HepG2 (cell line): ENCODE results near the gene ATL2. TPM values are rescaled to one million over a fixed set of nuclear protein-coding genes. Genes with fewer than 3 reads are reported as not detected.

Source experiments
- ATF7-NPFF ChIP-seq: sonication (generic); formaldehyde crosslinking; IDR thresholded peaks from 2 replicates; pipeline ENCODE4 v1.8.1; 2023; ENCODE audit warnings: mild to moderate bottlenecking, low read depth, missing genetic modification reagents, moderate library complexity
- GZF1 ChIP-seq: sonication (generic); formaldehyde crosslinking; IDR thresholded peaks from 2 replicates; pipeline ENCODE4 v1.5.1; 2020; ENCODE audit warnings: mild to moderate bottlenecking, missing genetic modification reagents
- HNF4G ChIP-seq, 2 experiments: sonication (generic) in 1 of 2; formaldehyde crosslinking in 1 of 2; IDR thresholded peaks; 2 replicates each; pipeline versions ENCODE4 v1.4.0 to v1.6.1; 2011 to 2020; ENCODE audit warnings: borderline replicate concordance in 2 of 2, low read depth in 2 of 2, mild to moderate bottlenecking in 2 of 2, low read length in 1 of 2, missing genetic modification reagents in 1 of 2, moderate library complexity in 1 of 2
- MXD1 ChIP-seq: sonication (generic); formaldehyde crosslinking; IDR thresholded peaks from 2 replicates; pipeline ENCODE4 v1.4.0; 2020; ENCODE audit warnings: mild to moderate bottlenecking, missing genetic modification reagents
- PCBP1 ChIP-seq: fragments of 200-400 bp; formaldehyde crosslinking; IDR thresholded peaks from 2 replicates; pipeline ENCODE4 v1.6.1; 2017; ENCODE audit warnings: mild to moderate bottlenecking, low read depth, low read length, borderline replicate concordance
- SRSF9 ChIP-seq: fragments of 200-400 bp; formaldehyde crosslinking; IDR thresholded peaks from 2 replicates; pipeline ENCODE4 v1.6.1; 2018; ENCODE audit warnings: borderline replicate concordance, mild to moderate bottlenecking, low read depth, low read length; ENCODE audit not compliant: insufficient read depth, poor library complexity, severe bottlenecking
- THYN1 ChIP-seq: sonication (generic); formaldehyde crosslinking; IDR thresholded peaks from 2 replicates; pipeline ENCODE4 v1.8.1; 2023; ENCODE audit warnings: low read depth, mild to moderate bottlenecking, moderate library complexity, missing genetic modification reagents, borderline replicate concordance
- TRIM24 ChIP-seq: sonication (generic); formaldehyde crosslinking; IDR thresholded peaks from 2 replicates; pipeline ENCODE4 v1.8.0; 2022; ENCODE audit warnings: mild to moderate bottlenecking, missing genetic modification reagents
- ZMAT3 ChIP-seq: sonication (generic); formaldehyde crosslinking; conservative IDR thresholded peaks from 2 replicates; pipeline ENCODE4 v1.7.0; 2021; ENCODE audit warnings: missing genetic modification reagents
- ZNF607 ChIP-seq: sonication (generic); formaldehyde crosslinking; IDR thresholded peaks from 2 replicates; pipeline ENCODE4 v1.5.1; 2020; ENCODE audit warnings: missing genetic modification reagents, mild to moderate bottlenecking, borderline replicate concordance
- ZNF746 ChIP-seq: sonication (generic); formaldehyde crosslinking; IDR thresholded peaks from 2 replicates; pipeline ENCODE4 v1.8.0; 2022; ENCODE audit warnings: mild to moderate bottlenecking, missing genetic modification reagents
- polyA plus RNA-seq, 8 experiments: library from polyadenylated mRNA; depleted of rRNA in 3 of 8; stranded (reverse) in 7 of 8; unstranded in 1 of 8; fragments of >200 nt; fragmentation: Illumina TruSeq in 4 of 8; extraction: Trizol in 4 of 8; gene quantifications; 2 replicates each; pipeline versions ENCODE4 v1.2.1 to v1.2.3, GENCODE V29; 2011 to 2016; ENCODE audit warnings: low read depth in 4 of 8, missing spikeins in 1 of 8, mixed read lengths in 1 of 8; ENCODE audit not compliant: insufficient read depth in 1 of 8
- total RNA-seq, 5 experiments: library from RNA; depleted of rRNA; stranded (reverse); fragments of >200 nt; fragmentation: Illumina TruSeq; extraction: Trizol; gene quantifications; 2 replicates each; pipeline ENCODE4 v1.2.3, GENCODE V29; 2016; ENCODE audit warnings: low read depth in 1 of 5
- TF ChIP-seq, protein P1 (sequence below): sonication (generic); formaldehyde crosslinking; IDR thresholded peaks from 2 replicates; pipeline ENCODE4 v1.4.0; 2020; ENCODE audit warnings: mild to moderate bottlenecking, missing genetic modification reagents
- TF ChIP-seq, protein P2 (sequence below): sonication (generic); formaldehyde crosslinking; IDR thresholded peaks from 2 replicates; pipeline ENCODE4 v1.4.0; 2020; ENCODE audit warnings: missing genetic modification reagents
- TF ChIP-seq, protein P3 (sequence below): sonication (generic); formaldehyde crosslinking; conservative IDR thresholded peaks from 2 replicates; pipeline ENCODE4 v1.8.0; 2022; ENCODE audit warnings: mild to moderate bottlenecking, moderate library complexity, missing genetic modification reagents
- TF ChIP-seq, protein P4 (sequence below): sonication (generic); formaldehyde crosslinking; IDR thresholded peaks from 2 replicates; pipeline ENCODE4 v1.4.0; 2020; ENCODE audit warnings: mild to moderate bottlenecking, missing genetic modification reagents

Gene ATL2
- total and polyA plus RNA-seq, 2 of the 13 experiments (the other 11 are each of a cell fraction or from before 2014, with no cell fraction given), result 56.5 to 119 TPM

- TF ChIP-seq MXD1 (CRISPR knock-in tag) (no peak), GZF1 (CRISPR knock-in tag) (no peak), ZNF746 (CRISPR knock-in tag) (no peak), SRSF9 (no peak), PCBP1 (no peak), HNF4G (IDR thresholded peaks at IDR 0.05; ENCODE audit: borderline replicate concordance, low read depth, low read length) (peak; percentile 100), HNF4G (CRISPR knock-in tag; IDR thresholded peaks at IDR 0.05; ENCODE audit: borderline replicate concordance, low read depth) (peak; percentile 97), ZMAT3 (CRISPR knock-in tag) (no peak), THYN1 (CRISPR knock-in tag) (no peak), ZNF607 (CRISPR knock-in tag) (no peak), ATF7-NPFF (CRISPR knock-in tag) (no peak), TRIM24 (CRISPR knock-in tag) (peak; percentile 60; the same call in 1 of the 2 replicates)
- TF ChIP-seq, protein P1, sequence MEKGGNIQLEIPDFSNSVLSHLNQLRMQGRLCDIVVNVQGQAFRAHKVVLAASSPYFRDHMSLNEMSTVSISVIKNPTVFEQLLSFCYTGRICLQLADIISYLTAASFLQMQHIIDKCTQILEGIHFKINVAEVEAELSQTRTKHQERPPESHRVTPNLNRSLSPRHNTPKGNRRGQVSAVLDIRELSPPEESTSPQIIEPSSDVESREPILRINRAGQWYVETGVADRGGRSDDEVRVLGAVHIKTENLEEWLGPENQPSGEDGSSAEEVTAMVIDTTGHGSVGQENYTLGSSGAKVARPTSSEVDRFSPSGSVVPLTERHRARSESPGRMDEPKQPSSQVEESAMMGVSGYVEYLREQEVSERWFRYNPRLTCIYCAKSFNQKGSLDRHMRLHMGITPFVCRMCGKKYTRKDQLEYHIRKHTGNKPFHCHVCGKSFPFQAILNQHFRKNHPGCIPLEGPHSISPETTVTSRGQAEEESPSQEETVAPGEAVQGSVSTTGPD (CRISPR knock-in tag), result 0 out of 2 replicates have a peak, but pooled peaks have one; percentile 7
- TF ChIP-seq, protein P2, sequence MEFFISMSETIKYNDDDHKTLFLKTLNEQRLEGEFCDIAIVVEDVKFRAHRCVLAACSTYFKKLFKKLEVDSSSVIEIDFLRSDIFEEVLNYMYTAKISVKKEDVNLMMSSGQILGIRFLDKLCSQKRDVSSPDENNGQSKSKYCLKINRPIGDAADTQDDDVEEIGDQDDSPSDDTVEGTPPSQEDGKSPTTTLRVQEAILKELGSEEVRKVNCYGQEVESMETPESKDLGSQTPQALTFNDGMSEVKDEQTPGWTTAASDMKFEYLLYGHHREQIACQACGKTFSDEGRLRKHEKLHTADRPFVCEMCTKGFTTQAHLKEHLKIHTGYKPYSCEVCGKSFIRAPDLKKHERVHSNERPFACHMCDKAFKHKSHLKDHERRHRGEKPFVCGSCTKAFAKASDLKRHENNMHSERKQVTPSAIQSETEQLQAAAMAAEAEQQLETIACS, result no peak
- TF ChIP-seq, protein P3, sequence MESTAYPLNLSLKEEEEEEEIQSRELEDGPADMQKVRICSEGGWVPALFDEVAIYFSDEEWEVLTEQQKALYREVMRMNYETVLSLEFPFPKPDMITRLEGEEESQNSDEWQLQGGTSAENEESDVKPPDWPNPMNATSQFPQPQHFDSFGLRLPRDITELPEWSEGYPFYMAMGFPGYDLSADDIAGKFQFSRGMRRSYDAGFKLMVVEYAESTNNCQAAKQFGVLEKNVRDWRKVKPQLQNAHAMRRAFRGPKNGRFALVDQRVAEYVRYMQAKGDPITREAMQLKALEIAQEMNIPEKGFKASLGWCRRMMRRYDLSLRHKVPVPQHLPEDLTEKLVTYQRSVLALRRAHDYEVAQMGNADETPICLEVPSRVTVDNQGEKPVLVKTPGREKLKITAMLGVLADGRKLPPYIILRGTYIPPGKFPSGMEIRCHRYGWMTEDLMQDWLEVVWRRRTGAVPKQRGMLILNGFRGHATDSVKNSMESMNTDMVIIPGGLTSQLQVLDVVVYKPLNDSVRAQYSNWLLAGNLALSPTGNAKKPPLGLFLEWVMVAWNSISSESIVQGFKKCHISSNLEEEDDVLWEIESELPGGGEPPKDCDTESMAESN (CRISPR knock-in tag), result no peak
- TF ChIP-seq, protein P4, sequence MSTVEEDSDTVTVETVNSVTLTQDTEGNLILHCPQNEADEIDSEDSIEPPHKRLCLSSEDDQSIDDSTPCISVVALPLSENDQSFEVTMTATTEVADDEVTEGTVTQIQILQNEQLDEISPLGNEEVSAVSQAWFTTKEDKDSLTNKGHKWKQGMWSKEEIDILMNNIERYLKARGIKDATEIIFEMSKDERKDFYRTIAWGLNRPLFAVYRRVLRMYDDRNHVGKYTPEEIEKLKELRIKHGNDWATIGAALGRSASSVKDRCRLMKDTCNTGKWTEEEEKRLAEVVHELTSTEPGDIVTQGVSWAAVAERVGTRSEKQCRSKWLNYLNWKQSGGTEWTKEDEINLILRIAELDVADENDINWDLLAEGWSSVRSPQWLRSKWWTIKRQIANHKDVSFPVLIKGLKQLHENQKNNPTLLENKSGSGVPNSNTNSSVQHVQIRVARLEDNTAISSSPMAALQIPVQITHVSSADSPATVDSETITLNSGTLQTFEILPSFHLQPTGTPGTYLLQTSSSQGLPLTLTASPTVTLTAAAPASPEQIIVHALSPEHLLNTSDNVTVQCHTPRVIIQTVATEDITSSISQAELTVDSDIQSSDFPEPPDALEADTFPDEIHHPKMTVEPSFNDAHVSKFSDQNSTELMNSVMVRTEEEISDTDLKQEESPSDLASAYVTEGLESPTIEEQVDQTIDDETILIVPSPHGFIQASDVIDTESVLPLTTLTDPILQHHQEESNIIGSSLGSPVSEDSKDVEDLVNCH (CRISPR knock-in tag), result no peak
Observed at GRCh38 chr2:38407111-38407682, 30.1 kb upstream of the ATL2 start (continued).
